ENCODE results near the gene FEM1C.
"Not testable (repeated sequence)": the region's sequence is repeated elsewhere in the genome, so short reads cannot be mapped to it uniquely, and the experiment has no call there.

Gene FEM1C

GRCh38 chr5:115489733-115490132, 54.8 kb downstream of the FEM1C start:
- Histone ChIP-seq H3K4me3 (no peak overlapping the region), H3K9ac (ENCODE audit: insufficient read length) (no peak overlapping the region), H3K27ac (no peak overlapping the region), H3K9me3 (ENCODE audit: low read depth, low read length) (no peaks in the 10 kb centered on the region), H3K36me3 (ENCODE audit: insufficient read depth, low read length) (no peaks in the 10 kb centered on the region)
- no peak for DNase-seq (ENCODE audit: low read depth, low spot score)
- no peak for TF ChIP-seq EZH2 (IDR thresholded peaks at IDR 0.05)
- no peak for TF ChIP-seq POLR2AphosphoS5 (IDR thresholded peaks at IDR 0.05; ENCODE audit: borderline replicate concordance, low read depth, low read length)
- TF ChIP-seq FOXP2 (optimal IDR thresholded peaks at IDR 0.05; ENCODE audit: control extremely low read depth, extremely low read length, insufficient read depth): no peak

- H3K9ac ChIP-seq (ENCODE audit: insufficient read length): no peak overlapping the region
- H3K9me3 ChIP-seq (ENCODE audit: low read depth, low read length): no peaks in the 10 kb centered on the region
- no peak for DNase-seq (ENCODE audit: low read depth, low spot score)
- no peak for TF ChIP-seq EZH2 (IDR thresholded peaks at IDR 0.05)
- no peak for TF ChIP-seq FOXP2 (optimal IDR thresholded peaks at IDR 0.05; ENCODE audit: control extremely low read depth, extremely low read length, insufficient read depth)
- TF ChIP-seq POLR2AphosphoS5 (IDR thresholded peaks at IDR 0.05; ENCODE audit: borderline replicate concordance, low read depth, low read length): no peak
- H3K4me3 ChIP-seq: no peak overlapping the region
- no peaks in the 10 kb centered on the region for H3K36me3 ChIP-seq (ENCODE audit: insufficient read depth, low read length)
- no peak overlapping the region for H3K27ac ChIP-seq
Observed at GRCh38 chr5:115487756-115488155, 56.8 kb downstream of the FEM1C start.

GRCh38 chr5:115487168-115487567, 57.4 kb downstream of the FEM1C start:
- TF ChIP-seq FOXP2 (optimal IDR thresholded peaks at IDR 0.05; ENCODE audit: control extremely low read depth, extremely low read length, insufficient read depth): no peak
- no peak for TF ChIP-seq EZH2 (IDR thresholded peaks at IDR 0.05)
- TF ChIP-seq POLR2AphosphoS5 (IDR thresholded peaks at IDR 0.05; ENCODE audit: borderline replicate concordance, low read depth, low read length): no peak
- Histone ChIP-seq H3K27ac (no peak overlapping the region), H3K4me3 (no peak overlapping the region), H3K9ac (ENCODE audit: insufficient read length) (no peak overlapping the region), H3K36me3 (ENCODE audit: insufficient read depth, low read length) (no peaks in the 10 kb centered on the region), H3K9me3 (ENCODE audit: low read depth, low read length) (no peaks in the 10 kb centered on the region)
- DNase-seq (ENCODE audit: low read depth, low spot score): no peak

GRCh38 chr5:115486728-115487127, 57.8 kb downstream of the FEM1C start:
- DNase-seq (ENCODE audit: low read depth, low spot score): no peak
- Histone ChIP-seq H3K4me3 (no peak overlapping the region), H3K27ac (no peak overlapping the region), H3K9me3 (ENCODE audit: low read depth, low read length) (no peaks in the 10 kb centered on the region), H3K9ac (ENCODE audit: insufficient read length) (no peak overlapping the region), H3K36me3 (ENCODE audit: insufficient read depth, low read length) (no peaks in the 10 kb centered on the region)
- TF ChIP-seq FOXP2 (optimal IDR thresholded peaks at IDR 0.05; ENCODE audit: control extremely low read depth, extremely low read length, insufficient read depth) (no peak), POLR2AphosphoS5 (IDR thresholded peaks at IDR 0.05; ENCODE audit: borderline replicate concordance, low read depth, low read length) (no peak)

- no peak overlapping the region for H3K27ac ChIP-seq
- H3K36me3 ChIP-seq (ENCODE audit: insufficient read depth, low read length): no peaks in the 10 kb centered on the region
- TF ChIP-seq POLR2AphosphoS5 (IDR thresholded peaks at IDR 0.05; ENCODE audit: borderline replicate concordance, low read depth, low read length) (no peak), FOXP2 (optimal IDR thresholded peaks at IDR 0.05; ENCODE audit: control extremely low read depth, extremely low read length, insufficient read depth) (no peak), EZH2 (IDR thresholded peaks at IDR 0.05) (no peak)
- no peak overlapping the region for H3K9ac ChIP-seq (ENCODE audit: insufficient read length)
- H3K9me3 ChIP-seq (ENCODE audit: low read depth, low read length): no peaks in the 10 kb centered on the region
- no peak for DNase-seq (ENCODE audit: low read depth, low spot score)
- H3K4me3 ChIP-seq: no peak overlapping the region
Observed at GRCh38 chr5:115484368-115484767, 60.2 kb downstream of the FEM1C start.

- DNase-seq (ENCODE audit: low read depth, low spot score): no peak
- Histone ChIP-seq H3K27ac (no peak overlapping the region), H3K9ac (ENCODE audit: insufficient read length) (no peak overlapping the region), H3K9me3 (ENCODE audit: low read depth, low read length) (no peaks in the 10 kb centered on the region), H3K36me3 (ENCODE audit: insufficient read depth, low read length) (no peaks in the 10 kb centered on the region), H3K4me3 (no peak overlapping the region)
- TF ChIP-seq POLR2AphosphoS5 (IDR thresholded peaks at IDR 0.05; ENCODE audit: borderline replicate concordance, low read depth, low read length): no peak
- no peak for TF ChIP-seq EZH2 (IDR thresholded peaks at IDR 0.05)
- TF ChIP-seq FOXP2 (optimal IDR thresholded peaks at IDR 0.05; ENCODE audit: control extremely low read depth, extremely low read length, insufficient read depth): no peak
Observed at GRCh38 chr5:115480900-115481299, 63.7 kb downstream of the FEM1C start.

- DNase-seq (ENCODE audit: low read depth, low spot score): no peak
- Histone ChIP-seq H3K9ac (ENCODE audit: insufficient read length) (no peak overlapping the region), H3K36me3 (ENCODE audit: insufficient read depth, low read length) (no peaks in the 10 kb centered on the region), H3K27ac (no peak overlapping the region), H3K9me3 (ENCODE audit: low read depth, low read length) (no peaks in the 10 kb centered on the region), H3K4me3 (no peak overlapping the region)
- TF ChIP-seq FOXP2 (optimal IDR thresholded peaks at IDR 0.05; ENCODE audit: control extremely low read depth, extremely low read length, insufficient read depth) (no peak), EZH2 (IDR thresholded peaks at IDR 0.05) (no peak), POLR2AphosphoS5 (IDR thresholded peaks at IDR 0.05; ENCODE audit: borderline replicate concordance, low read depth, low read length) (no peak)
Observed at GRCh38 chr5:115480271-115480670, 64.3 kb downstream of the FEM1C start.

- not testable (repeated sequence) for H3K9me3 ChIP-seq (ENCODE audit: low read depth, low read length); H3K27ac ChIP-seq; DNase-seq (ENCODE audit: low read depth, low spot score); H3K4me3 ChIP-seq; H3K36me3 ChIP-seq (ENCODE audit: insufficient read depth, low read length); H3K9ac ChIP-seq (ENCODE audit: insufficient read length)
Observed at GRCh38 chr5:115479166-115479873, 65.3 kb downstream of the FEM1C start.

- no peak overlapping the region for H3K4me3 ChIP-seq
- no peak overlapping the region for H3K27ac ChIP-seq
- H3K36me3 ChIP-seq (ENCODE audit: insufficient read depth, low read length): no peaks in the 10 kb centered on the region
- H3K9me3 ChIP-seq (ENCODE audit: low read depth, low read length): no peaks in the 10 kb centered on the region
- H3K9ac ChIP-seq (ENCODE audit: insufficient read length): no peak overlapping the region
- DNase-seq (ENCODE audit: low read depth, low spot score): no peak
- TF ChIP-seq EZH2 (IDR thresholded peaks at IDR 0.05) (no peak), POLR2AphosphoS5 (IDR thresholded peaks at IDR 0.05; ENCODE audit: borderline replicate concordance, low read depth, low read length) (no peak), FOXP2 (optimal IDR thresholded peaks at IDR 0.05; ENCODE audit: control extremely low read depth, extremely low read length, insufficient read depth) (no peak)
Observed at GRCh38 chr5:115478281-115478680, 66.3 kb downstream of the FEM1C start.

Measured in SK-N-MC (cell line).